WERI-Rb-1 (cell line): ENCODE results near the gene MAL.

Source experiments
- DNase-seq: peaks from one replicate; pipeline ENCODE4 v3.0.0-alpha.2; 2020
- H3K27ac ChIP-seq: fragments of 250-450 bp; sonication (Bioruptor Pico); 2 replicates; pipeline ENCODE4 v1.5.1; 2020; ENCODE audit warnings: mild to moderate bottlenecking, moderate library complexity
- H3K27me3 ChIP-seq: fragments of 250-450 bp; sonication (Bioruptor Pico); 2 replicates; pipeline ENCODE4 v1.5.1; 2021; ENCODE audit warnings: mild to moderate bottlenecking, low read depth, moderate library complexity; ENCODE audit not compliant: insufficient read depth, severe bottlenecking
- H3K36me3 ChIP-seq: fragments of 250-450 bp; sonication (Bioruptor Pico); 2 replicates; pipeline ENCODE4 v1.5.1; 2020; ENCODE audit warnings: mild to moderate bottlenecking, moderate library complexity
- H3K4me3 ChIP-seq: 2 replicates; pipeline ENCODE4 v1.5.1; 2011; ENCODE audit warnings: low read depth, mild to moderate bottlenecking, control low read depth, low read length
- H3K9me3 ChIP-seq: fragments of 250-450 bp; sonication (Bioruptor Pico); 2 replicates; pipeline ENCODE4 v1.5.1; 2021; ENCODE audit warnings: mild to moderate bottlenecking, moderate library complexity; ENCODE audit not compliant: severe bottlenecking
- TF ChIP-seq, protein P1 (sequence below): IDR thresholded peaks from 2 replicates; pipeline ENCODE4 v1.5.1; 2011; ENCODE audit warnings: low read depth, mild to moderate bottlenecking, control low read depth, inconsistent platforms, low read length

The MAL gene

DNA sequence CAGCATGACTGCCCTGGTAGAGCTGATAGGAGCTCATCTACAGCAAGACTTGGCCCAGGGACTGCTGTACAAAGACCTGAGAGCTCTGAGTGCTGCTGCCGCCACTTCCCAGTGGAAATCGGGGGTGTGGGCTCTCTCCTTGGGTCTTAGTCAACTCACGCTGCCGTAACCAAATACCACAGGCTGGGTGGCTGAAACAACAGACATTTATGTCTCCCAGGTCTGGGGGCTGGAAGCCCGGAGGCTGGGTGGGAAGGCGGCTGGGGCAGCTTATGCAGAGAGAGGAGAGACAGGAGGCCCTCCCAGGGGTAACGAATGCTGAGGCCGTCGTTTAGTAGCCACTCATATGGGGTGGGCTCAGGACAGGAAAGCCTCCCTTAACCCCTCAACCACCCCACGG, 15.4 kb upstream of the MAL start:
- Histone ChIP-seq H3K9me3 (no peaks in the 10 kb centered on the region), H3K4me3 (no peak overlapping the region), H3K36me3 (no peaks in the 10 kb centered on the region), H3K27me3 (no peaks in the 10 kb centered on the region), H3K27ac (no peak overlapping the region)
- DNase-seq = no peak
- TF ChIP-seq, protein P1, sequence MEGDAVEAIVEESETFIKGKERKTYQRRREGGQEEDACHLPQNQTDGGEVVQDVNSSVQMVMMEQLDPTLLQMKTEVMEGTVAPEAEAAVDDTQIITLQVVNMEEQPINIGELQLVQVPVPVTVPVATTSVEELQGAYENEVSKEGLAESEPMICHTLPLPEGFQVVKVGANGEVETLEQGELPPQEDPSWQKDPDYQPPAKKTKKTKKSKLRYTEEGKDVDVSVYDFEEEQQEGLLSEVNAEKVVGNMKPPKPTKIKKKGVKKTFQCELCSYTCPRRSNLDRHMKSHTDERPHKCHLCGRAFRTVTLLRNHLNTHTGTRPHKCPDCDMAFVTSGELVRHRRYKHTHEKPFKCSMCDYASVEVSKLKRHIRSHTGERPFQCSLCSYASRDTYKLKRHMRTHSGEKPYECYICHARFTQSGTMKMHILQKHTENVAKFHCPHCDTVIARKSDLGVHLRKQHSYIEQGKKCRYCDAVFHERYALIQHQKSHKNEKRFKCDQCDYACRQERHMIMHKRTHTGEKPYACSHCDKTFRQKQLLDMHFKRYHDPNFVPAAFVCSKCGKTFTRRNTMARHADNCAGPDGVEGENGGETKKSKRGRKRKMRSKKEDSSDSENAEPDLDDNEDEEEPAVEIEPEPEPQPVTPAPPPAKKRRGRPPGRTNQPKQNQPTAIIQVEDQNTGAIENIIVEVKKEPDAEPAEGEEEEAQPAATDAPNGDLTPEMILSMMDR = no peak

DNA sequence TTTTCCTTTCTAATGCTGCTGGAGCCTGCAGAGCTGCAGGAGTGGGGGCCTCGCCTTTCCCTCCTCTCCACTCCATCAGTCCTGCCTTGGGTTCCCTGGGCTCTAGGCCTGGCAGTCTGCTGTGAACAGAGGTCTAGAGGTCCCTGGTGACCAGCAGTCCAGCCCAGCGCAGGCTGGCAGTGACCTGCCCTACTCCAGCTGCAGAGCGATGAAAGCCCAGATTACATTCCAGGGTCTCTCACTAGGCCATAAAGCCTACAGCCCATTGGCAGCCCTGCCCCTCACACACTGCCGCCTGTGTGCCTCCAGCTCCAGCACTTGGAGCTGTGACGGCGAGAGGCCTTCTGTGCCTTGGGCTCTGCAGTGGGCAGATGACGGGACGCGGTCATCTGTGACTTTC, 14.8 kb upstream of the MAL start:
- no peaks in the 10 kb centered on the region for H3K36me3 ChIP-seq
- no peaks in the 10 kb centered on the region for H3K9me3 ChIP-seq
- TF ChIP-seq, protein P1 = no peak
- no peaks in the 10 kb centered on the region for H3K27me3 ChIP-seq
- DNase-seq = no peak
- H3K27ac ChIP-seq = no peak overlapping the region
- H3K4me3 ChIP-seq = no peak overlapping the region

DNA sequence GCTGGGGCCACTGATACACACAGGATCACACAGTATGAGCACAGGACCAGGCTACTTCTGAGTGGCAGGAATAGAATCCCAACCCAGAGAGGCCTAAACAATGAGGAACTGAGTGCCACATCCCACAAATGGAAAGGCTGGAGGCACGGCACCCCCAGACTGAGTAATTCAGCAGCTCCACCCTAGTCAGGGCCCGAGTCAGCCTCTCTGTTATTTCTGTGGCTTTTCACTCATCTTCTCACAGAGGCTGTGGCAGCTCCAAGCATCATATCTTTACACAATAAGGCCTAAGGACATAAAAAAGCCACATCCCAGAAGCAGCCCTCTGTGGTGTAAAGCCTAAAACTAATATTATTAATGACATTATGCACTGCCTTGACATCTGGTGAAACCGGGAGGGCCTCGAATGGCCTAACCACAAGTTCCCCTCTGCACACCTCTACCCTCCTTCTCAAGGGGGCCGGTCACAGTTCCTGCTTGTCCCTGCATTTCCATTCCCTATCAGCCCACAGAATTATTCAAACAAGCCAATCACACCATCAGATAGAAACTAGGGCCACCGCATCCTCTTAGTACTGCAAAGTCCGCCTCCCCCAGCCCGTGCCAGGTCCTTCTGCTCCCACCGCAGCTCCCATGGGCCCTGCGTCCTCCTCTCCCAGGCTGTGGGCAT, 12.5 kb upstream of the MAL start:
- Histone ChIP-seq H3K27ac (no peak overlapping the region), H3K4me3 (no peak overlapping the region), H3K9me3 (no peaks in the 10 kb centered on the region), H3K27me3 (no peaks in the 10 kb centered on the region), H3K36me3 (no peaks in the 10 kb centered on the region)
- DNase-seq = no peak
- TF ChIP-seq, protein P1 = no peak

DNA sequence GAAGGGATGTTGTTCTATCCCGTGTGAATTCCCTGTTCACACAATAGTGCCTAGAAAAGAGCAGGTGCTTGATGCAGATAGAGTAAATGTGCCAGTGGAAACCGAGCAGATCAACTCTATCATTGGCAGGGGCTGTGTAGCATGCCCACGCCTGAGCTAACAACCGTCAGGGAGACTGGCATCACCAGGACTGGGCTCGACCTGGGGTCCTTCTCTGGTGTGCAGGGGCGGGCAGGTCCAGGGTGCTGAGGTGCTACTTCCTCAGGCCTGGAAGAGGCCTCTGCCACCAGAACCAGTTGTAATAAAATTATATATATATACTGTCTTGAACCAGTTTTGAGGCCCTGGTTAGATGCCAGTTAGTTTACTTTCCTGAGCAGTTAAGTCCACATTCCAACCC, 11.8 kb upstream of the MAL start:
- no peaks in the 10 kb centered on the region for H3K9me3 ChIP-seq
- H3K4me3 ChIP-seq = no peak overlapping the region
- H3K27ac ChIP-seq = no peak overlapping the region
- no peak for DNase-seq
- H3K36me3 ChIP-seq = no peaks in the 10 kb centered on the region
- H3K27me3 ChIP-seq = no peaks in the 10 kb centered on the region
- TF ChIP-seq, protein P1 = no peak

DNA sequence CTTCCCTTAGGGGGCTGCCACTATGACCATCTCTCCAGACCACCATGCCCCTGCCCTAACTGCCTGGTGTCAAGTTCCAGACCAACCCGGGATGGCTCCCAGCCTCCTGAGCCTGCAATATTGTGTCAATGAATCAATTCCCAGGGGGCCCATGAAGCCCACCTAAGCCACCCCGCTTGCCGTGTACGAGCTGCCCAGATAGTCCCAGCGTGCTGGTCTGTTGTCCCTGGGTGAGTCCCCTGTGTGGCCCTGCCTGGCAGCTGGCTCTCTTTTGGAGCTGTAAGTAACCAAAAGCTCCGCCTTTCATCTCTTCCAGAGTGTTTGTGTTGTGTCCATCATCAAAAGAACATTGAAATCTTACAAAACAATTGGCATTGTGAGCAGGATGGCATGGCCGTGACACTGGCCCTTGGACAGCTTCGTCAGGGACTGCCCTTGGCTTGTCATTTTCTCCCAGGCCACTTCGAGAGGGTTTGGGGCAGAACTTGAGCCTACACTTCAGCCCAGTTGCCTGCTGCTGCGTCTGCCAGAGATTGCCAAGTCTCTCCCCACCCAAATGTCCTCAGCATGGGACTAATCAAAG, 11.3 kb upstream of the MAL start:
- no peaks in the 10 kb centered on the region for H3K9me3 ChIP-seq
- H3K27ac ChIP-seq = no peak overlapping the region
- no peak overlapping the region for H3K4me3 ChIP-seq
- DNase-seq = no peak
- no peaks in the 10 kb centered on the region for H3K36me3 ChIP-seq
- H3K27me3 ChIP-seq = no peaks in the 10 kb centered on the region
- TF ChIP-seq, protein P1 = no peak
